Activated CD4-positive, CD25-positive, alpha-beta regulatory T cell treated with anti-CD3 and anti-CD28 coated beads, Interleukin-2, amount 50 U/mL, for 24 hours (primary cell): ENCODE data around the gene E4F1.
"Not testable (repeated sequence)": the region's sequence is repeated elsewhere in the genome, so short reads cannot be mapped to it uniquely, and the experiment has no call there.

Experiments
- ATAC-seq, 2 donors: fragments of 150-1000 bp; cut with Tn5 transposase; one replicate each; pipeline ENCODE4 v1.10.0; 2021; ENCODE audit warnings: mild to moderate bottlenecking in 1 of 2, moderate library complexity in 1 of 2

The E4F1 gene

GRCh38 chr16:2231016-2231931 lies 7.9 kb downstream of the E4F1 start:
- no peak for ATAC-seq

GRCh38 chr16:2232094-2232990 lies 9.0 kb downstream of the E4F1 start:
- ATAC-seq = no peak

- ATAC-seq = no peak
Measured at GRCh38 chr16:2233046-2233775, 9.8 kb downstream of the E4F1 start.

- no peak for ATAC-seq
Measured at GRCh38 chr16:2233872-2234812, 10.8 kb downstream of the E4F1 start.

GRCh38 chr16:2234813-2235170 lies 11.4 kb downstream of the E4F1 start:
- no peak for ATAC-seq

GRCh38 chr16:2235234-2235651 lies 11.9 kb downstream of the E4F1 start:
- no peak for ATAC-seq

- no peak for ATAC-seq
Measured at GRCh38 chr16:2235695-2236336, 12.4 kb downstream of the E4F1 start.

GRCh38 chr16:2236337-2237101 lies 13.1 kb downstream of the E4F1 start, which contains the start of gene DNASE1L2:
Gene DNASE1L2, plus strand, starts transcription at chr16:2236444. Its CDS starts 373 bp downstream, at chr16:2236817.
- ATAC-seq = peak in 1 of 2 donors; percentile 26

GRCh38 chr16:2237102-2237482 lies 13.7 kb downstream of the E4F1 start:
- ATAC-seq = no peak

- no peak for ATAC-seq
Measured at GRCh38 chr16:2237493-2238149, 14.2 kb downstream of the E4F1 start.

GRCh38 chr16:2238150-2238837 lies 14.9 kb downstream of the E4F1 start:
- no peak for ATAC-seq

- ATAC-seq = no peak
Measured at GRCh38 chr16:2238838-2239675, 15.7 kb downstream of the E4F1 start.

- not testable (repeated sequence) for ATAC-seq
Measured at GRCh38 chr16:2240331-2240730, 16.9 kb downstream of the E4F1 start.

- no peak for ATAC-seq
Measured at GRCh38 chr16:2242598-2242997, 19.2 kb downstream of the E4F1 start.

- ATAC-seq = no peak
Measured at GRCh38 chr16:2243031-2243528, 19.7 kb downstream of the E4F1 start.

GRCh38 chr16:2243781-2244180 lies 20.4 kb downstream of the E4F1 start:
- ATAC-seq = no peak

- ATAC-seq = no peak
Measured at GRCh38 chr16:2244301-2244700, 20.9 kb downstream of the E4F1 start.
